Neural cell (in vitro differentiated cells): ENCODE results near the gene CCNQ. TPM values are rescaled to one million over a fixed set of nuclear protein-coding genes. Genes with fewer than 3 reads are reported as not detected.

ENCODE experiments used
- H2AFZ ChIP-seq: fragments of 200-600, 300-800 bp; sonication (generic), shearing (Covaris generic); 2 replicates; pipeline ENCODE4 v1.6.0; 2014; ENCODE audit warnings: low read depth, mild to moderate bottlenecking, antibody characterized with exemption, low read length, moderate library complexity
- H3F3A ChIP-seq: fragments of 200-600 bp; shearing (Covaris generic); 2 replicates; pipeline ENCODE4 v1.6.1; 2016; ENCODE audit warnings: mild to moderate bottlenecking, moderate library complexity, mixed read lengths, antibody characterized with exemption, low read length; ENCODE audit not compliant: insufficient read depth, poor library complexity, severe bottlenecking
- H3K27ac ChIP-seq: fragments of 200-600, 300-800 bp; sonication (generic), shearing (Covaris generic); 2 replicates; pipeline ENCODE4 v1.5.1; 2014; ENCODE audit warnings: mild to moderate bottlenecking, low read length, moderate library complexity
- H3K27me3 ChIP-seq: fragments of 300-800, 200-600 bp; sonication (generic), shearing (Covaris generic); 2 replicates; pipeline ENCODE4 v1.6.0; 2014; ENCODE audit warnings: mild to moderate bottlenecking, low read depth, low read length, moderate library complexity; ENCODE audit not compliant: insufficient read depth
- H3K36me3 ChIP-seq: fragments of 300-800, 200-600 bp; sonication (generic), shearing (Covaris generic); 2 replicates; pipeline ENCODE4 v1.5.1; 2014; ENCODE audit warnings: mild to moderate bottlenecking, antibody characterized with exemption, low read length, moderate library complexity; ENCODE audit not compliant: insufficient read depth
- H3K4me2 ChIP-seq: fragments of 300-800, 200-600 bp; sonication (generic), shearing (Covaris generic); 2 replicates; pipeline ENCODE4 v1.6.0; 2014; ENCODE audit warnings: mild to moderate bottlenecking, low read length
- H3K4me3 ChIP-seq: fragments of 300-800, 200-600 bp; sonication (generic), shearing (Covaris generic); 2 replicates; pipeline ENCODE4 v1.5.1; 2014; ENCODE audit warnings: mild to moderate bottlenecking, low read length, moderate library complexity
- H3K79me2 ChIP-seq: fragments of 200-600 bp; shearing (Covaris generic); replicated peaks from 2 replicates; pipeline ENCODE4 v1.6.0; 2014; ENCODE audit warnings: mild to moderate bottlenecking, low read length, moderate library complexity; ENCODE audit not compliant: insufficient read depth
- H3K9ac ChIP-seq: fragments of 300-800, 200-600 bp; sonication (generic), shearing (Covaris generic); 2 replicates; pipeline ENCODE4 v1.6.1; 2016; ENCODE audit warnings: mild to moderate bottlenecking, low read length, mixed read lengths
- H3K9me2 ChIP-seq: fragments of 200-600 bp; shearing (Covaris generic); 2 replicates; pipeline ENCODE4 v1.6.1; 2016; ENCODE audit warnings: mild to moderate bottlenecking, low read length, mixed read lengths; ENCODE audit not compliant: insufficient read depth
- H3K9me3 ChIP-seq: fragments of 200-600, 300-800 bp; sonication (generic), shearing (Covaris generic); 2 replicates; pipeline ENCODE4 v1.6.1; 2016; ENCODE audit warnings: mild to moderate bottlenecking, mixed run types, low read length, moderate library complexity, mixed read lengths
- H4K20me1 ChIP-seq: fragments of 200-600 bp; shearing (Covaris generic); 2 replicates; pipeline ENCODE4 v1.6.1; 2016; ENCODE audit warnings: mild to moderate bottlenecking, mixed run types; ENCODE audit not compliant: insufficient read depth
- MXI1 ChIP-seq: fragments of 450-650 bp; conservative IDR thresholded peaks from 2 replicates; pipeline ENCODE4 v1.6.1; 2014; ENCODE audit warnings: antibody characterized with exemption, mild to moderate bottlenecking; ENCODE audit not compliant: poor library complexity, severe bottlenecking
- POLR2AphosphoS5 ChIP-seq: IDR thresholded peaks from 2 replicates; pipeline ENCODE4 v1.6.1; 2012
- TAF1 ChIP-seq: IDR thresholded peaks from 2 replicates; pipeline ENCODE4 v1.6.1; 2012; ENCODE audit warnings: low read depth
- polyA plus RNA-seq: library from polyadenylated mRNA; depleted of rRNA; stranded (reverse); fragments of >200 nt; gene quantifications from 2 replicates; pipeline ENCODE4 v1.2.3, GENCODE V29; 2014
- TF ChIP-seq, protein P1 (sequence below): fragments of 450-650 bp; IDR thresholded peaks from 2 replicates; pipeline ENCODE4 v1.5.1; 2014; ENCODE audit warnings: antibody characterized with exemption, mild to moderate bottlenecking, moderate library complexity; ENCODE audit not compliant: poor library complexity, severe bottlenecking
- TF ChIP-seq, protein P2 (sequence below): IDR thresholded peaks from 2 replicates; pipeline ENCODE4 v1.6.1; 2012; ENCODE audit warnings: borderline replicate concordance

CCNQ gene
- polyA plus RNA-seq, 1 donor from 2014 or later: 61.2 TPM

DNA sequence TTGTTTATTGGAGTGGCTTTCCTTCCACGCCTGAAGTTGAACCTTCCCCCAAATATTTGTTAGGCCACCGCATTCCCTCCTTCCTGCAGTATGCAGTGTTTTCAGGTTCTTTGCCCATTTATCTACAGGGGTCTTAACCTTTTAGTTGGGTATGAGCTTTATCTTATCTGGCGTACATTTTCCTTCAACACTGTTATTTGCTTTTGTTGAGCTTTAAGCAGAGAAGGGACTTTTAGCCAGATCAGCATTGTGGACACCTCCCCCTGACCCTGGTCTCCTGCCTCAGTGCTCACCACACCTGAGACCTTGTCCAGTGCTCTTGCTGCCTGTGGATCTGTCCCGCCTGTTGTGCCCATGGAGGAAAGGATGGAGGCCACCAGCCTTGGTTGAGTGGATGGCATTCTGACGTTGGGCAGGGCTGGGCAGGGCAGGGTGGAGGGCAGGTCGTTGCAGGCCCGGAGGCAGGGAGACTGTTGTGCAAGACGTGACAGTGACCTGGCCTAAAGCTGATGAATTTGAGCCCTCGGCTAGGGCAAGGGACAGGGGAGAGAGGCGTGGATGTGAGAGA is 47.1 kb upstream of the CCNQ start (continued):
- TF ChIP-seq POLR2AphosphoS5: no peak

DNA sequence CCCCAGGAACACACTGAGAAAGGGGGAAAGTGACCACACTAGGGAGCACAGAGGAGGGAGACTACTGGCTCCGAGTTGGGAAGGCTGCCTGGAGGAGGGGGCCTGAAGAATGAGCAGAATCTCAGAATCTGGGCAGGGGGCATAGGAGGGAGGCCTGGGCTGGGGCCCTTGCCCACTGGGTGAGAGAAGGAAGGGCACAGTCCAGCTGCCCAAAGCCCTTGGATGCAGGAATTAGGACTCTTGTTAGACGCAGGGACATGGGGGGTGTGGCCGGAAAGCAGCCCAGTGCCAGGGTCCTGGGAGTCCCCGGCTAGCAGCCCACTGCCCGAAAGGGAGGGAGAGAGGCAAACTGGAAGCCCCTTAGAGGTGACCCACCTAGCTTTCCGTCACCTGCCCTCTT is 46.2 kb upstream of the CCNQ start:
- H3K4me2 ChIP-seq: no peak overlapping the region
- no peak overlapping the region for H3K9ac ChIP-seq
- no peaks in the 10 kb centered on the region for H3K79me2 ChIP-seq
- H3K36me3 ChIP-seq: no peaks in the 10 kb centered on the region
- H3K4me3 ChIP-seq: no peak overlapping the region
- no peaks in the 10 kb centered on the region for H4K20me1 ChIP-seq
- H3K27me3 ChIP-seq: peaks cover 59% of the 10 kb centered on the region
- H3K9me2 ChIP-seq: no peaks in the 10 kb centered on the region
- no peak for TF ChIP-seq TAF1
- TF ChIP-seq, protein P1, sequence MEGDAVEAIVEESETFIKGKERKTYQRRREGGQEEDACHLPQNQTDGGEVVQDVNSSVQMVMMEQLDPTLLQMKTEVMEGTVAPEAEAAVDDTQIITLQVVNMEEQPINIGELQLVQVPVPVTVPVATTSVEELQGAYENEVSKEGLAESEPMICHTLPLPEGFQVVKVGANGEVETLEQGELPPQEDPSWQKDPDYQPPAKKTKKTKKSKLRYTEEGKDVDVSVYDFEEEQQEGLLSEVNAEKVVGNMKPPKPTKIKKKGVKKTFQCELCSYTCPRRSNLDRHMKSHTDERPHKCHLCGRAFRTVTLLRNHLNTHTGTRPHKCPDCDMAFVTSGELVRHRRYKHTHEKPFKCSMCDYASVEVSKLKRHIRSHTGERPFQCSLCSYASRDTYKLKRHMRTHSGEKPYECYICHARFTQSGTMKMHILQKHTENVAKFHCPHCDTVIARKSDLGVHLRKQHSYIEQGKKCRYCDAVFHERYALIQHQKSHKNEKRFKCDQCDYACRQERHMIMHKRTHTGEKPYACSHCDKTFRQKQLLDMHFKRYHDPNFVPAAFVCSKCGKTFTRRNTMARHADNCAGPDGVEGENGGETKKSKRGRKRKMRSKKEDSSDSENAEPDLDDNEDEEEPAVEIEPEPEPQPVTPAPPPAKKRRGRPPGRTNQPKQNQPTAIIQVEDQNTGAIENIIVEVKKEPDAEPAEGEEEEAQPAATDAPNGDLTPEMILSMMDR: no peak
- TF ChIP-seq MXI1: no peak
- TF ChIP-seq, protein P2, sequence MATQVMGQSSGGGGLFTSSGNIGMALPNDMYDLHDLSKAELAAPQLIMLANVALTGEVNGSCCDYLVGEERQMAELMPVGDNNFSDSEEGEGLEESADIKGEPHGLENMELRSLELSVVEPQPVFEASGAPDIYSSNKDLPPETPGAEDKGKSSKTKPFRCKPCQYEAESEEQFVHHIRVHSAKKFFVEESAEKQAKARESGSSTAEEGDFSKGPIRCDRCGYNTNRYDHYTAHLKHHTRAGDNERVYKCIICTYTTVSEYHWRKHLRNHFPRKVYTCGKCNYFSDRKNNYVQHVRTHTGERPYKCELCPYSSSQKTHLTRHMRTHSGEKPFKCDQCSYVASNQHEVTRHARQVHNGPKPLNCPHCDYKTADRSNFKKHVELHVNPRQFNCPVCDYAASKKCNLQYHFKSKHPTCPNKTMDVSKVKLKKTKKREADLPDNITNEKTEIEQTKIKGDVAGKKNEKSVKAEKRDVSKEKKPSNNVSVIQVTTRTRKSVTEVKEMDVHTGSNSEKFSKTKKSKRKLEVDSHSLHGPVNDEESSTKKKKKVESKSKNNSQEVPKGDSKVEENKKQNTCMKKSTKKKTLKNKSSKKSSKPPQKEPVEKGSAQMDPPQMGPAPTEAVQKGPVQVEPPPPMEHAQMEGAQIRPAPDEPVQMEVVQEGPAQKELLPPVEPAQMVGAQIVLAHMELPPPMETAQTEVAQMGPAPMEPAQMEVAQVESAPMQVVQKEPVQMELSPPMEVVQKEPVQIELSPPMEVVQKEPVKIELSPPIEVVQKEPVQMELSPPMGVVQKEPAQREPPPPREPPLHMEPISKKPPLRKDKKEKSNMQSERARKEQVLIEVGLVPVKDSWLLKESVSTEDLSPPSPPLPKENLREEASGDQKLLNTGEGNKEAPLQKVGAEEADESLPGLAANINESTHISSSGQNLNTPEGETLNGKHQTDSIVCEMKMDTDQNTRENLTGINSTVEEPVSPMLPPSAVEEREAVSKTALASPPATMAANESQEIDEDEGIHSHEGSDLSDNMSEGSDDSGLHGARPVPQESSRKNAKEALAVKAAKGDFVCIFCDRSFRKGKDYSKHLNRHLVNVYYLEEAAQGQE: no peak
- no peaks in the 10 kb centered on the region for H3F3A ChIP-seq
- no peak overlapping the region for H3K27ac ChIP-seq
- no peaks in the 10 kb centered on the region for H3K9me3 ChIP-seq
- no peak overlapping the region for H2AFZ ChIP-seq

DNA sequence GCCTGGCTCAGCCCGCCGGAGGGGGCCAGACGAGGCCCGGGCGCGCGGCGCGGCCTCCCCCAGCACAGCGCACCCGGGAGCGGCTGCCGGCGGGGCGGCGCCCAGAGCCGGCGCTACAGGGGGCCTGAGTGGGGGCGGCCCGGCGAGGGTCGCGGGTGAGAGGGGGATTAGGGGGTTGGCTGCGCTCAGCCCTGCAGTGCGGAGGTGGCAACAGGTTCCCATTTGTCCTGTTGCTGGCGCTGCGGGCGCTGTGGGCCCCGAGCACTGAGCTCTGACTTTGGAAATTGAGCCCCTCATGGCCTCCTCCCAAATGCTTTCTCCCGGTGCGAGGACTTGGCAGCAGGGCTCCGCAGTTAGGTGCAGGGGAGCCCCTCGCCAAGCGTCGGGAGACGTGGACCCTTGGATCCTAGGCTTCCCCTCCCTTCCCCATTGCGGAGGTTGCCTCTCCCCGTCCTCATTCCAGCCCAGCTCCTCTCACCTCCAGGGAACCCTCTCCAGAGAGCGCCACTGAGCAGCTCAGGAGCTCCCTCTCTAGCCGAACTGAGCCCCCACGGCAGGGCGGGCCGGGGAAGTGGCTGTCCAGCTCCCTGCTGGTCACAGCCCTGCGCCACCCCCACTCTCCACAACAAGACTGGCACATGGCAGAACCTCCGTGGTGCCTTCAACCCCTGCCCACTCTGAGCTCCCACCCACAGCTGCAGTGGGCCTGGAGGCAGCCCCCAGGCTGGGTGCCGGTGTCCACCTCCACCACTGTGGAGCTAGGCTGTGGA is 45.6 kb upstream of the CCNQ start:
- Histone ChIP-seq H2AFZ (no peak overlapping the region), H3K79me2 (no peaks in the 10 kb centered on the region), H3K9ac (peak overlapping the region; percentile 23), H3K4me2 (no peak overlapping the region), H4K20me1 (no peaks in the 10 kb centered on the region), H3K9me3 (no peaks in the 10 kb centered on the region), H3K9me2 (no peaks in the 10 kb centered on the region), H3K4me3 (peak overlapping the region; percentile 60), H3K27ac (no peak overlapping the region), H3K27me3 (peaks cover 59% of the 10 kb centered on the region), H3K36me3 (no peaks in the 10 kb centered on the region), H3F3A (no peaks in the 10 kb centered on the region)
- no peak for TF ChIP-seq POLR2AphosphoS5
- TF ChIP-seq, protein P1: peak; percentile 23
